Peyer's patch (tissue), 4 donors: ENCODE measurements around the gene PSMB1. TPM values are rescaled to one million over a fixed set of nuclear protein-coding genes. Genes with fewer than 3 reads are reported as not detected.
"Not testable (repeated sequence)": the region's sequence is repeated elsewhere in the genome, so short reads cannot be mapped to it uniquely, and the experiment has no call there.

Source experiments
- DNase-seq, 3 donors: peaks; one replicate each; pipeline ENCODE4 v3.0.0-alpha.2; 2017 to 2019
- H3K27ac ChIP-seq, 4 donors: fragments of 200-600 bp; sonication (generic); one replicate each; pipeline ENCODE4 v1.5.1; 2016 to 2019
- H3K27me3 ChIP-seq, 2 donors: fragments of 200-600 bp; sonication (generic); one replicate each; pipeline ENCODE4 v1.5.1; 2019
- H3K36me3 ChIP-seq, 3 donors: fragments of 200-600 bp; sonication (generic); one replicate each; pipeline ENCODE4 v1.5.1; 2016 to 2019
- H3K4me1 ChIP-seq, 4 donors: fragments of 200-600 bp; sonication (generic); one replicate each; pipeline ENCODE4 v1.5.1; 2016 to 2019
- H3K4me3 ChIP-seq, 4 donors: fragments of 200-600 bp; sonication (generic); 1 replicate in 3 of 4; 2 replicates in 1 of 4; pipeline ENCODE4 v1.5.1; 2016 to 2019; ENCODE audit warnings: mild to moderate bottlenecking in 1 of 4
- H3K9me3 ChIP-seq, 4 donors: fragments of 200-600 bp; sonication (generic); one replicate each; pipeline ENCODE4 v1.5.1; 2016 to 2019; ENCODE audit warnings: mild to moderate bottlenecking in 1 of 4
- CTCF ChIP-seq, 6 experiments: fragments of 450-650 bp in 4 of 6; fragments of 200-600 bp in 2 of 6; sonication (generic) in 1 of 6; IDR thresholded peaks; one replicate each; pipeline ENCODE4 v1.5.1; 2017 to 2019; ENCODE audit warnings: antibody characterized with exemption in 6 of 6, mild to moderate bottlenecking in 3 of 6, moderate library complexity in 1 of 6
- POLR2A ChIP-seq, 2 donors: fragments of 450-650 bp; IDR thresholded peaks; one replicate each; pipeline ENCODE4 v1.5.1; 2017; ENCODE audit warnings: antibody characterized with exemption in 2 of 2, mild to moderate bottlenecking in 2 of 2, moderate library complexity in 2 of 2
- total RNA-seq, 4 donors: library from RNA; depleted of rRNA; stranded (reverse); fragments of >200 nt; gene quantifications; one replicate each; pipeline ENCODE4 v1.1.0, GENCODE V29; 2016

PSMB1 gene
- total RNA-seq, 4 donors from 2014 or later, result 84.9 to 154 (median 143) TPM

- H3K4me3 ChIP-seq, result no peak overlapping the region
- no peaks in the 10 kb centered on the region for H3K9me3 ChIP-seq
- H3K27me3 ChIP-seq, result no peaks in the 10 kb centered on the region
- no peaks in the 10 kb centered on the region for H3K36me3 ChIP-seq
- no peaks in the 10 kb centered on the region for H3K4me1 ChIP-seq
- no peak for DNase-seq
- no peak overlapping the region for H3K27ac ChIP-seq
- TF ChIP-seq CTCF (IDR thresholded peaks at IDR 0.05) (no peak), POLR2A (IDR thresholded peaks at IDR 0.05) (no peak)
Measured at GRCh38 chr6:170512249-170512648, 40.9 kb downstream of the PSMB1 start.

- no peak overlapping the region for H3K4me3 ChIP-seq
- H3K4me1 ChIP-seq, result no peaks in the 10 kb centered on the region
- TF ChIP-seq POLR2A (IDR thresholded peaks at IDR 0.05), result no peak
- TF ChIP-seq CTCF (IDR thresholded peaks at IDR 0.05), result no peak
- no peaks in the 10 kb centered on the region for H3K9me3 ChIP-seq
- no peak for DNase-seq
- no peaks in the 10 kb centered on the region for H3K36me3 ChIP-seq
- no peaks in the 10 kb centered on the region for H3K27me3 ChIP-seq
- H3K27ac ChIP-seq, result no peak overlapping the region
Measured at GRCh38 chr6:170510631-170511030, 42.5 kb downstream of the PSMB1 start.

DNA sequence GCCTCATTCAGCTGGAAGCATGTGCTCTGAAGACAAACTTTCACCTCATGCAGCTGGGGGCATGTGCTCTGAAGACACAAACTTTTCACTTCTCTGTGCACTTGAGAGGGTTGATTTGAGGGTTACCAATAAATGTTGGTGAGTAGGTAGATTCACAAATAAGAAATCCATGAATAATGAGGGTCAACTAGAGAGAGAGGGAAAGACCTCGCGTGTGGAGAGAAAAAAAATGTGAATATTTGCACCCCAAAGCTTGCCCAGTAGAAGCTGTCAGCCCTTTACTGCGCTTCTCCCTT lies 43.4 kb downstream of the PSMB1 start:
- Histone ChIP-seq H3K4me3 (no peak overlapping the region), H3K4me1 (no peaks in the 10 kb centered on the region), H3K27ac (no peak overlapping the region), H3K27me3 (no peaks in the 10 kb centered on the region), H3K9me3 (no peaks in the 10 kb centered on the region), H3K36me3 (no peaks in the 10 kb centered on the region)
- DNase-seq, result no peak
- TF ChIP-seq CTCF (IDR thresholded peaks at IDR 0.05), result no peak
- TF ChIP-seq POLR2A (IDR thresholded peaks at IDR 0.05), result no peak

- H3K27ac ChIP-seq, H3K36me3 ChIP-seq, H3K27me3 ChIP-seq, H3K4me3 ChIP-seq, H3K9me3 ChIP-seq, H3K4me1 ChIP-seq, DNase-seq: not testable (repeated sequence)
Measured at GRCh38 chr6:170508892-170509722, 44.0 kb downstream of the PSMB1 start.

DNA sequence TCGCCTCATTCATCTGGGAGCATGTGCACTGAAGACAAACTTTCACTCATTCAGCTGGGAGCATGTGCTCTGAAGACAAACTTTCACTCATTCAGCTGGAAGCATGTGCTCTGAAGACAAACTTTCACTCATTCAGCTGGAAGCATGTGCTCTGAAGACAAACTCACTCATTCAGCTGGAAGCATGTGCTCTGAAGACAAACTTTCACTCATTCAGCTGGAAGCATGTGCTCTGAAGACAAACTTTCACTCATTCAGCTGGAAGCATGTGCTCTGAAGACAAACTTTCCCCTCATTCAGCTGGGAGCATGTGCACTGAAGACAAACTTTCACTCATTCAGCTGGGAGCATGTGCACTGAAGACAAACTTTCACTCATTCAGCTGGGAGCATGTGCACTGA lies 44.8 kb downstream of the PSMB1 start:
- not testable (repeated sequence) for H3K4me1 ChIP-seq, DNase-seq, H3K27me3 ChIP-seq, H3K27ac ChIP-seq, H3K9me3 ChIP-seq, H3K36me3 ChIP-seq, H3K4me3 ChIP-seq

- not testable (repeated sequence) for H3K27me3 ChIP-seq, H3K9me3 ChIP-seq, H3K27ac ChIP-seq, H3K36me3 ChIP-seq, H3K4me3 ChIP-seq, DNase-seq, H3K4me1 ChIP-seq
Measured at GRCh38 chr6:170507728-170508127, 45.4 kb downstream of the PSMB1 start.

DNA sequence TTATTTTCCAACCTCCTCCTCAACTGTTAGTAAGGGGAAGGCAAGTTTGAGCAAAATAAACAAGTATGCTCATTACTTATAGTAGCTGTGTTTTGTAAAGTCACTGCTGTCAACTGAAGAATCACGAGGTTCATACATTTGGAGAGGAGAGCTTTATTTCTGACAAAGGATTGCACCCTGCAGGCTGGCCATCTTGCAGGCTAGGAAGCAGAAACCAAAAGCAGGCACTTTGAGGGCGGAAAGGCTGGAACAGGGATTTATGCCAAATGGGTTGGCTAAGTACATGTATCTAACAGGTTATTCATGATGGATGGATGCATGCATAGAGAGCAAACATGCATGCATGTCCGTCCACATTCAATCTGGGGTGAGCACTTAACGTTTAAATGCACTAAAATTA lies 46.7 kb downstream of the PSMB1 start:
- TF ChIP-seq CTCF (IDR thresholded peaks at IDR 0.05), result no peak
- Histone ChIP-seq H3K4me3 (no peak overlapping the region), H3K27ac (no peak overlapping the region), H3K4me1 (no peaks in the 10 kb centered on the region), H3K36me3 (no peaks in the 10 kb centered on the region), H3K27me3 (no peaks in the 10 kb centered on the region), H3K9me3 (no peaks in the 10 kb centered on the region)
- DNase-seq, result no peak
